Measurements from ENCODE around the gene MCC.

MCC gene

DNA sequence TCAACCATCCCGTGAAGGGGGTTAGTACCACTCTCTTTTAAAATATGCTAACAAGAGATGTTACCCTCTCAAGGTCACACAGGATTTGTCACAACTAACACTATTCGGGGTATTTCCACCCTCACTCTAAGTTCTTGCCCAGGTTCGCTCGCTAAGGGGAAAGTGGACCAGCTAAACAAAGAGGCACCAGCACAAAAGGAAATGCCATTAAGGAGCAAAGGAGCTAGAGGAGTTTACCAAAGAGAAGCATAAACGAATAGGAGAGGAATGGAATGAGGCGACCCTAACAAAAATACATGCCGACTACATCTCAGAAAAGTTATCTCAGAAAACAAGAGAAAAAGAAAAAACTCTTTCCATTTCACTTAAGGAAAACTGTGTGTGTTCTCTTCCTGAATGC is 340.7 kb downstream of the MCC start:
- no peaks in the 10 kb centered on the region for H3K27me3 Mint-ChIP-seq
- H3K4me3 Mint-ChIP-seq: no peak overlapping the region
- no peaks in the 10 kb centered on the region for H3K36me3 Mint-ChIP-seq
- H3K27ac Mint-ChIP-seq: no peak overlapping the region
- no peaks in the 10 kb centered on the region for H3K9me3 Mint-ChIP-seq
- ATAC-seq: no peak
- H3K4me1 Mint-ChIP-seq: no peaks in the 10 kb centered on the region

DNA sequence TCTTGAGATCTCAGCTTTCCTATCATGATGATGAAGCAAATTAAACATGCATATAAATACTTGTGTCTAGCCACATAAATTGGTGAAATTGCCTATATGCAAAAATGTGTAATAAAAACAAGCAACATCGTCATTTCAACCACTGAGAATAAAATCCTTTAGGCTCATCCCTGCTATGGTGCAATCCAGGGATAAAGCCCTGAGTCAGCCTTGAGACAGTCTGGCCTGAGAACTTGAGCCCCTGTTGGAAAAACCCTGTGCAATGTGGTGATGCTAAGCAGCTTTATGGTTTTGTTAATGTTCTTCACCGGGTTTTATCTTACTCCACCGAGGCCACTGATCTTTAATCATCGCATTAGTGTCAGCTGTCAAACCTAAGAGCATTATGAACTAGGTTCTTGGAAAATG is 341.1 kb downstream of the MCC start:
- no peak for ATAC-seq
- Mint-ChIP-seq H3K36me3 (no peaks in the 10 kb centered on the region), H3K4me1 (no peaks in the 10 kb centered on the region), H3K9me3 (no peaks in the 10 kb centered on the region), H3K4me3 (no peak overlapping the region), H3K27me3 (no peaks in the 10 kb centered on the region), H3K27ac (no peak overlapping the region)

DNA sequence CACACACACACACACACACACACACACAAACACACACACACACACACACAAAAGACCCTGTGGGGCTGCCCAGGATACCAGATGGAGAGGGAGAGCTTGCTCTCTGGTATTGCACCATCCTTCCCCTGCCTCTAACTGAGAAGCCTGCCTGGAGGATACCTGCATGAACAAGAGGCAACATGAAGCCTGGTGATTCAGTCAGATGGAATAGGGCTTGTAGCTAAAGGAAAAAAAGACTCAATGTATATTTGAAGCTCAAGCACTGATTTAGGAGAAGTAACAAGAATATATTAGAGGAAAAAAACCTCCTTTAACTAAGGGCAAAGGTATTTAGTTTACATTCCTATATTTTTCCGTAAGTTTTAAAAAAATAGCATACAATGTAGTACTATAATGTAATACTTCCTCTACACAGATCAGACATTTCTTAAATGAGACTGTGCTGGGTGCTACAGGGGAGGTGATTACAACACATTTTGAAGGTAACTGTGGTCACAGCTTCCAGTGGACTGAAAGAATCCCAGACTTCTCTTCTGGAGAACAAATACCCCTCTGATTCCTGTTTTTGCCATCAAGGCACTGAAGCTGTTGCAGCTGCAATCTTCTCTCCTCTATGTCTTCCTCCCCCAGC is 342.4 kb downstream of the MCC start:
- H3K4me3 Mint-ChIP-seq: no peak overlapping the region
- H3K27ac Mint-ChIP-seq: no peak overlapping the region
- no peaks in the 10 kb centered on the region for H3K9me3 Mint-ChIP-seq
- H3K36me3 Mint-ChIP-seq: no peaks in the 10 kb centered on the region
- no peak for ATAC-seq
- H3K4me1 Mint-ChIP-seq: no peaks in the 10 kb centered on the region
- H3K27me3 Mint-ChIP-seq: no peaks in the 10 kb centered on the region

DNA sequence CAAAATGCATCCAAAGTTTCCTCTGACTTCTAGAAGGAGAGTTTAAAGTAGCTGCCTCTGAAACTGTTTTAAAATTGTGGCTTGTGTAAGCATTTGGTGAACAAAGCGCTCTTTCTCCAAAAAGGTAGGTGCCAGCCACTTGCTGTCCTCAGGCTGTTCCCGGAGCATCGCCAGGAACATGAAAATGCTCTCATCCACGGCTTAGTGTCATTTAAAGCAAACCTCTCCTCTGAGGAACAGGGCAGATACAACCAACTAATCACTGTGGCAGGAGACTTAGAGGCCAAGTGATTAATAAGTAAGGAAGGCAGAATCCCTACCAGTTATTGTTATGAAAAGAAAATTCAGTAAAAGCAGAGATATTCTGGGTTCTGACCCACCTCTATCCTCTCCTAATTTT is 346.1 kb downstream of the MCC start:
- Mint-ChIP-seq H3K9me3 (no peaks in the 10 kb centered on the region), H3K4me3 (no peak overlapping the region), H3K36me3 (no peaks in the 10 kb centered on the region), H3K27ac (no peak overlapping the region), H3K4me1 (no peaks in the 10 kb centered on the region), H3K27me3 (peaks cover 22% of the 10 kb centered on the region)
- no peak for ATAC-seq

DNA sequence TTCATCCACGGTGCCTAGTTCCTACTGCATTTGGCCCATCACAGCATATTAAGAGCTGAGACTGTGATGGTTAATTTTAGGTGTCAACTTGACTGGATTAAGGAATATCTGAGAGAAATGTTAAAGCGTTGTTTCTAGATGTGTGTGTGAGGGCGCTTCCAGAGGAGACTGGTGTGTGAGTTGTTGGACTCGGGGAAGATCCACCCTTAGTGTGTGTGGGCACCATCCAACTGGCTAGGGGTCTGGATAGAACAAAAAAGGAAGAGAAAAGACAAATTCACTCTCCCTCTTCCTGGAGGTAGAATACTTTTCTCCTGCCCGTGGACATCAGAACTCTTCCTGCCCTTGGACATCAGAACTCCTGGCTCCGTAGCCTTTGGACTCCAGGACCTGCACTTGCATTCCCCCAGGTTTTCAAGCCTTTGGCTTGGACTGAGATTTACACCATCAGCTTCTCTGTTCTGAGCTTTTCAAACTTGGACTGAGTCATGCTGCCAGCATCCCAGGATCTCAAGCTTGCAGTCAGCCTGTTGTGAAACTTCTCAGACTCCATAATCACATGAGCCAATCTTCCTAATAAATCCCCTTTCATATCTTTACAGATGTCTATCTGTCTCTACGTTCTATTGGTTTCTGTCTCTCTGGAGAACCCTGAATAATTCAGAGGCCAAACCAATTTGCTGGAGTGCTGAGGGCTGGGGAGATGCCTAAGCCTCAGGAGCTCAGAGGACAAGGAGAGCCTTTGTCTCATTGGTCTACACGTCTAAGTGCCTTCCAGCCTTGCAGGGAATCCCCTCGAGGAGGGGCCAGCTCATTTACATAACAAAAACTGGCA is 347.2 kb downstream of the MCC start:
- Mint-ChIP-seq H3K4me1 (no peaks in the 10 kb centered on the region), H3K36me3 (no peaks in the 10 kb centered on the region), H3K9me3 (no peaks in the 10 kb centered on the region), H3K27ac (no peak overlapping the region), H3K27me3 (peaks cover 22% of the 10 kb centered on the region), H3K4me3 (no peak overlapping the region)
- no peak for ATAC-seq

GRCh38 chr5:113133211-113133975 is 354.9 kb downstream of the MCC start:
- Mint-ChIP-seq H3K9me3 (no peaks in the 10 kb centered on the region), H3K4me1 (no peaks in the 10 kb centered on the region), H3K27ac (no peak overlapping the region), H3K36me3 (no peaks in the 10 kb centered on the region), H3K27me3 (peaks cover 7% of the 10 kb centered on the region), H3K4me3 (no peak overlapping the region)
- no peak for ATAC-seq

GRCh38 chr5:113132564-113132963 is 355.7 kb downstream of the MCC start:
- Mint-ChIP-seq H3K9me3 (no peaks in the 10 kb centered on the region), H3K27ac (no peak overlapping the region), H3K27me3 (peaks cover 4% of the 10 kb centered on the region), H3K4me3 (no peak overlapping the region), H3K36me3 (no peaks in the 10 kb centered on the region), H3K4me1 (no peaks in the 10 kb centered on the region)
- ATAC-seq: no peak

- no peak overlapping the region for H3K27ac Mint-ChIP-seq
- no peak overlapping the region for H3K4me3 Mint-ChIP-seq
- no peak for ATAC-seq
- peaks cover 13% of the 10 kb centered on the region for H3K27me3 Mint-ChIP-seq
- H3K9me3 Mint-ChIP-seq: peaks cover 4% of the 10 kb centered on the region
- no peaks in the 10 kb centered on the region for H3K36me3 Mint-ChIP-seq
- no peaks in the 10 kb centered on the region for H3K4me1 Mint-ChIP-seq
Measured at GRCh38 chr5:113128641-113129330, 359.5 kb downstream of the MCC start.

DNA sequence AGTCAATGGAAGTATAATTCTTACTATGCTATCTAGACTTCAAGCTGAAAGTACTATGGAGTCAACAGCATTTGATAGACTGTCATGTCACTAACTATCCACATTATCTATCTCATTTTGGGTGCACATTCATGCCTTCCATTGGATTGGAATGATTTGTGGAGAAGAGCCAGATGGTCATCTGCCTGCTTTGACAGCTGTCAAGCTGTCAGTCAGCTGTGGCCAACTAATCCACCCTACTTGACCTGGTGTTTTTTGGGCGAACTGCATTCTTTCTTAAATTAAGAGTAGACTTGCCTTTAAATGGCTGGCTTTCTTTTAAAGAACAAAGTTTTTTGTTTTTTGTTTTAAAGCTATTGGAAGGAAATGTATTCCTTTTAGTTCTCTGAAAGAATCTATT is 360.2 kb downstream of the MCC start:
- H3K9me3 Mint-ChIP-seq: peaks cover 4% of the 10 kb centered on the region
- H3K4me1 Mint-ChIP-seq: no peaks in the 10 kb centered on the region
- ATAC-seq: no peak
- peaks cover 20% of the 10 kb centered on the region for H3K27me3 Mint-ChIP-seq
- no peak overlapping the region for H3K27ac Mint-ChIP-seq
- H3K36me3 Mint-ChIP-seq: no peaks in the 10 kb centered on the region
- no peak overlapping the region for H3K4me3 Mint-ChIP-seq

DNA sequence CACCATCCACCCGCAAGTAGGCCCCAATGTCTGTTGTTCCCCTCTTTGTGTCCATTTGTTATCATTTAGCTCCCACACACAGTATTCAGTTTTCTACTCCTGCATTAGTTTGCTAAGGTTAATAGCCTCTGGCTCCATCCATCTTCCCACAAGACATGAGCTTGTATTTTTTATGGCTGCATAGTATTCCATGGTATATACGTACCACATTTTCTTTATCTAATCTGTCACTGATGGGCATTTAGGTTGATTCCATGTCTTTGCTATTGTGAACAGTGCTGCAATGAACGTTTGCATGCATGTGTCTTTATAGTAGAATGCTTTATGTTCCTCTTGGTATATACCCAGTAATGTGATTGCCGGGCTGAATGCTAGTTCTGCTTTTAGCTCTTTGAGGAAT is 361.2 kb downstream of the MCC start:
- Mint-ChIP-seq H3K4me3 (no peak overlapping the region), H3K27me3 (peaks cover 20% of the 10 kb centered on the region), H3K36me3 (no peaks in the 10 kb centered on the region), H3K27ac (no peak overlapping the region), H3K9me3 (peaks cover 4% of the 10 kb centered on the region), H3K4me1 (no peaks in the 10 kb centered on the region)
- no peak for ATAC-seq

DNA sequence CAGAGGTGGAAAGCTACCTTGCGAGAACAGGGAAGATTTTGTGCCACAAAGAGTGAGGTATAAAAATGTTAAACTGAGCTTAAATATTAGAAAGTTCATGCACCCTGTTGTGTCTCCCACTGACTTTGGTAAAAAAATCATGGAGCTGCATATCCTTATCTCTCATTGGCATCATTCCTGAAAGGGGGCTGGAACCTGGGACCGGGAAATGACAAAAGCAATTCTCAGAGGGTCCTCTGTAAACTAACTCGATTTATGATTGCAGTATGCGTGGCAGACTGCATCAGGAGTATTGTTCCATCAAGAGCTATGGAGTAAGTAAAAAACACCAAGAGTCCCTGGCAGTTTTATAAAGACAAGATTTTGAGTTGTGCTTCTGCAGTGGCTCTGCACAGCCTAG is 362.9 kb downstream of the MCC start:
- H3K27ac Mint-ChIP-seq: no peak overlapping the region
- no peaks in the 10 kb centered on the region for H3K36me3 Mint-ChIP-seq
- H3K27me3 Mint-ChIP-seq: peaks cover 20% of the 10 kb centered on the region
- ATAC-seq: no peak
- no peak overlapping the region for H3K4me3 Mint-ChIP-seq
- H3K4me1 Mint-ChIP-seq: no peaks in the 10 kb centered on the region
- peaks cover 4% of the 10 kb centered on the region for H3K9me3 Mint-ChIP-seq

DNA sequence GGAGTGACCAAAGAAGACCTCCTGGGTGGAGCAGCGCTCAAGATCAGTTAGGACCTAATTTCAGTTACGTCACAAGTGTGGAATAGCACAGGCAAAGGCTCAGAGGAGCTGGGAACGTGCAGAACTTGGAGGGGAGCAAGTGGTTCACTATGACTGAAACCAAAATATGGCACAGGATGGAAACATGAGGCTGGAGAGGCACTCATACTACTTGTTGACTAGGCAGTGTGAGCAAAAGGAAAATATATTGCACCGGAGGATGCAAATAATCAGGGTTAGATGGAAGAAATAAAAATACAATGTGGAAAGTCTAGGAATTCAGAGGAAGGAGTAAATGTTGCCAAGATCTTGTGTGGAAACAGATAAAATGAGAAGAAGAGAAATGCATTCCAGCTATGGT is 363.3 kb downstream of the MCC start:
- no peak overlapping the region for H3K4me3 Mint-ChIP-seq
- no peaks in the 10 kb centered on the region for H3K4me1 Mint-ChIP-seq
- no peak overlapping the region for H3K27ac Mint-ChIP-seq
- peaks cover 4% of the 10 kb centered on the region for H3K9me3 Mint-ChIP-seq
- no peak for ATAC-seq
- H3K36me3 Mint-ChIP-seq: no peaks in the 10 kb centered on the region
- peaks cover 20% of the 10 kb centered on the region for H3K27me3 Mint-ChIP-seq

GRCh38 chr5:113124265-113124664 is 364.0 kb downstream of the MCC start:
- H3K36me3 Mint-ChIP-seq: no peaks in the 10 kb centered on the region
- no peak for ATAC-seq
- no peak overlapping the region for H3K4me3 Mint-ChIP-seq
- H3K27me3 Mint-ChIP-seq: peaks cover 20% of the 10 kb centered on the region
- H3K4me1 Mint-ChIP-seq: no peaks in the 10 kb centered on the region
- H3K9me3 Mint-ChIP-seq: peaks cover 4% of the 10 kb centered on the region
- no peak overlapping the region for H3K27ac Mint-ChIP-seq

DNA sequence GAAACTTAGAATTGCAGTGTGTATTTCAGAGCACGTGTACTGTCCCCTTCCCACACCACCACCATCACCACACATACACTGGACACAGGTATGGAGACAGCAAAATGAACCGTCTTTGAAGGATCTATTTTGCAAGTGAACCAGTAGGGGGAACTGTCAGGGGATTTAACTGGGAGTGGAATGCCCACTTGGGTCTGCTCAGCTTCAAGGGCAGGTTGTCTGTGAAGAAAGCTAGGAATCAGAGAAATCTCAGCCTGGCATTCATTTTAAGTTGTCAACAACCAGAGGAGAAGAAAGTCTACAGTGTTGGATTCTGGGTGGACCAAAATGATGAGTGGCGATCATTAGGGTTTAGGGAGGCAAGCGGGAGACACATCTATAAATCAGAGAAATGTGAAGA is 364.6 kb downstream of the MCC start:
- no peak for ATAC-seq
- Mint-ChIP-seq H3K9me3 (peaks cover 4% of the 10 kb centered on the region), H3K36me3 (no peaks in the 10 kb centered on the region), H3K27me3 (peaks cover 20% of the 10 kb centered on the region), H3K27ac (no peak overlapping the region), H3K4me1 (no peaks in the 10 kb centered on the region), H3K4me3 (no peak overlapping the region)

DNA sequence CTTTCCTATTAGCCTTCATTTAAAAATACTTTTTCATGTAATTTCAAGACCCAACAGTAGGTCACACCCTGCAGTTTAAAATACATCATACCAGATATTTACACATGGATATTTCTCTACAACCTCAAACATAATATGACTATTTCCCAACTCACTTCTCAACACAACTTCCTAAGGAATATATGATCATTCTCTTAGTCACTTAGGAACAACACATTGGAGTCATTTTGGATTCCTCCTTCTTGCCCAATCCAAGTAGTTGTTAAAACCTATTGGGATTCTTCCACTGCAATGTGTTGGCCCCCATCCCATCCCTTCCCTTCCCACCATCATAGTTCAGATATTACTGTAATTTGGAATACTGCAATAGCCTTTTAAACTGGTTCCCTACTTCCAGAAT is 366.2 kb downstream of the MCC start:
- no peaks in the 10 kb centered on the region for H3K4me1 Mint-ChIP-seq
- no peak overlapping the region for H3K4me3 Mint-ChIP-seq
- H3K36me3 Mint-ChIP-seq: no peaks in the 10 kb centered on the region
- no peak overlapping the region for H3K27ac Mint-ChIP-seq
- no peak for ATAC-seq
- H3K27me3 Mint-ChIP-seq: peaks cover 11% of the 10 kb centered on the region
- H3K9me3 Mint-ChIP-seq: peaks cover 2% of the 10 kb centered on the region
